GM18870 (cell line): ENCODE measurements around the gene VPS41.
A peak's percentile ranks its signal among the peaks of the same experiment; 100 is the strongest.
"Not testable (repeated sequence)": the region's sequence is repeated elsewhere in the genome, so short reads cannot be mapped to it uniquely, and the experiment has no call there.

ENCODE experiments used
- ATAC-seq: cut with Tn5 transposase; IDR thresholded peaks from one replicate; pipeline ENCODE4 v1.9.1; 2021; ENCODE audit warnings: moderate library complexity; ENCODE audit not compliant: unreplicated experiment

VPS41 gene

GRCh38 chr7:38908759-38909335, at the start of gene VPS41:
Gene VPS41, minus strand, starts transcription at chr7:38909191. Its CDS starts 17 bp downstream, at chr7:38909174.
- peak; percentile 98 for ATAC-seq

GRCh38 chr7:38955892-38956291, 46.9 kb upstream of the VPS41 start:
- ATAC-seq: no peak

DNA sequence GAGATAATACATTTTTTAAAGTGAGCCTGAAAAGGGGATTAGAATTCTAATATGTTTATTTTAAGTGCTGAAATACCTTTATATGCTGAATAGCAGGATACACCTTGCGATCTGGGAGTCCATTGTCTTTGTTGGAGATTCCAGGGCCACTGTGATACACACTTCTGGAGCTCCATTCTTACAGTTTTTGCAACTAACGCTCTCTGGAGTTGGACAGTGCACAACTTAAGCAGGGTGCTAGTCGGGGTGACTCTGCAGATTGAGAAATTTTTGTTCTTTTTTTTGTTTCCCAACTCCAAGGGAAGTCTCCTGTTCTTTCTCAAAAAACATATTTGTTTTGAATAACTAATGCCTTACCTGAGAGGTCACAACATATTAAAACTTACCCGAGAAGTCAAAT, 45.0 kb upstream of the VPS41 start:
- no peak for ATAC-seq

DNA sequence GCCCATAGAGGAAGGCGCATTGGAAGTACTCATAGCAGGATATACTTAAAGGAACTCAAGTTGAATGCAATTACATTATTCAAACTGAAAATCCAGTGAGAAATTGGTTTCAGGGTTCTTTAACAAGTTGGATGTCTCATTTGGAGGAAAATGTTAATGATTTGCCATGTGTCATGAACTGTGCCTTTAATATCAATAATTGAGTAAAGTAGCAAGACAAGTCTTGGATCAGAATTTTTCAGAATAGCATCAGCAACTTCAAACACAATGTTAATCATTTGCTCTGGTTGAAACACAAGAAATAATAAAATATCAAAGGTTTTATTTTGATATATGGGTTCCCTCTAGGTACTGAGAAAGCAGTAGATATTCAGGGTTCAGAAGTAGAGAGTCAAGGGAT, 44.2 kb upstream of the VPS41 start:
- ATAC-seq: no peak

DNA sequence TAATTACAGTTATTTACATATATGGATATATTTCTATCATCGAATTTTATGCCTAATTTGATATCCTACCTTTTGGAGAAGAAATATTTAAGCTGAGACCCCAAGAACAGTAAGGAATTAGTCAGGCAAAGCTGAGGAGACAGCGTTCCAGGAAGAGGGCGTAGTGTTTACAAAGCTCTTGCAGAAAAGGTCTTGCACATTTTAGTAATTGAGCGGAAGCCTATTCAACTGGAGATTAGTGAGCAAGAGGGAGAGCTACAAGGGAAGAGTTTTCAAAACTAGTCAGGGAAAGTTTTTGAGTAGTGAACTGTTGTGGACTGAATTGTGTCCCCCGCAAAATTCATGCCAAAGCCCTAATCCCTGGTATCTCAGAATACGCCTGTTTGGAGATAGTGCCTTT, 42.2 kb upstream of the VPS41 start:
- no peak for ATAC-seq

DNA sequence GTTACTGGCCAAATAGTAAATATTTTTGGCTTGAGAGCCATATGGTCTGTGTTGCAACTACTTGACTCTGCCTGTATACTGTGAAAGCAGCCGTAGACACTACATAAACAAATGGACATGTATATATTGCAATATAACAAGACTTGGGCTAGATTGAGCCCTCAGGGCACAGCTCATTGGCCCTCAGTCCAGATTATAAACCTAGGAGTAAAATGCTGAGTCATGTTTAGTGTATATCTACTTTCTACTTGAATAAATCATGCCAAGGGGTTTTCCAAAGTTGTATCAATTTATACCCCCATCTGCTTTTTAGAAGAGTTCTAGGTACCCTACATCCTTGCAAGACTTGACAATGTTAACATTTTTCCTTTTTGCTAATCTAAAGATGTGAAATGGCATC, 41.3 kb upstream of the VPS41 start:
- no peak for ATAC-seq

GRCh38 chr7:38947541-38947940, 38.5 kb upstream of the VPS41 start:
- not testable (repeated sequence) for ATAC-seq

DNA sequence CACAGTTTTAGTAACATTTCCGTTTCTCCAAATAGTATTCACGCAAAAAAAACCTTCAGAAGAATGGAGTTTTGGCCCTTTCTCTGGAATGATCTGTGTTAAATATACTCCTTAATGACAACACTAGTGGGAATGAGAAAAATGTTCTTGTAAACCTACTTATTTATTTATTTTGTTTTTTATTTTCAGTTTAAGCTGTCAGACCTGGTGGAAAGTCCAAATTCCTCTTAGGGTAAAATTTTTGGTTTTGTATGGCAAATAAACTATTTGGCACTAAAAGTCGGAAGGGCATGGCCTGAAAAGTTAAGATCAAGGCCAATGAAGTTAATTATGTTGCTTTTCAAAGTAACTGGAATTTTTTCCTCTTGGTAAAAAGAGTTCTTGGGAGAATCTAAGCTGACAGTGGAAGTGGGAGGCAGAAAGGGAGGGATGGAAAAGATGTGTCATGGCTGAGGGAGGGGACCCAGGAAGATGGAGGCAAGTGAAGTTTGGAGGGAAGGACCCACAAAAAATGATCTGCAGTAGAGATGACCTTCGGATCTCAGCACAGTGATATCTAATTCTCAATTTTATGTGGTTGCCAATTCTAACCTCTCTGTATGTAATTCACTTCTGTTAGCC, 33.5 kb upstream of the VPS41 start:
- ATAC-seq: no peak

GRCh38 chr7:38940774-38941173, 31.8 kb upstream of the VPS41 start:
- no peak for ATAC-seq

DNA sequence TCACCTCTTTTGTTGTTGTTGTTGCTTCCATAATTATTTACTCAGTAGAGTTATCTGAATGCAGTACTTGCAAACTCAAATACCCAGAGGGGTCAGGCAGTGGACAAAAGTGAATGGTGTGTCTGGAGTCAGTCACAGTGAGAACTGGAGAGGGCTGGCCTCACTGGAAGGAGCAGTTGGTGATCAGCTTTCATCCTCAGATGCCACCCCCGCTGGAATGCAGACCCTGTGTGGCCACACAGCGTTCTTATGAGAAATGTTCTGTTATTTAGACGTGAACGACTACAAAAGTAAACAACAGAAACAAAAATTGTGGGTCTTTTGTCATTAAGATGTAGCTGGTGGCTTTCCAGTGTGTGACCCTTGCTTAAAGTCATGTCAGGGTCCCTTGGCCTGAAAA, 29.6 kb upstream of the VPS41 start:
- ATAC-seq: no peak

- ATAC-seq: no peak
Observed at GRCh38 chr7:38938001-38938485, 29.1 kb upstream of the VPS41 start.

DNA sequence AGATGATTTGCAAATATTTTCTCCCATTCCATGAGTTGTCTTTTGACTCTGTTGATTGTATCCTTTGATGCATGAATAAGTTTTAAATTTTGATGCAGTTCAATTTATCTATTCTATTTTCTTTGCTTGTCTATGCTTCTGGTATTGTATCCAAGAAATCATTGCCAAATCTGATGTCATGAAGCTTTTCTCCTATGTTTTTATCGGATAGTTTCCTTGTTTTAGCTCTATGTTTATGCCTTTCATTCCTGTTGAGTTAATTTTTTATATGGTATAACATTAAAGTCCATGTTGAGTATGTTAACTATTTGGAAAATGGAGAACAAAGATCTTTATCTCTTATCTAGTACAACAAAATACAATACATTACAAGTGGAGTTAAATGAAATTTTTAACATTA, 27.6 kb upstream of the VPS41 start:
- no peak for ATAC-seq

DNA sequence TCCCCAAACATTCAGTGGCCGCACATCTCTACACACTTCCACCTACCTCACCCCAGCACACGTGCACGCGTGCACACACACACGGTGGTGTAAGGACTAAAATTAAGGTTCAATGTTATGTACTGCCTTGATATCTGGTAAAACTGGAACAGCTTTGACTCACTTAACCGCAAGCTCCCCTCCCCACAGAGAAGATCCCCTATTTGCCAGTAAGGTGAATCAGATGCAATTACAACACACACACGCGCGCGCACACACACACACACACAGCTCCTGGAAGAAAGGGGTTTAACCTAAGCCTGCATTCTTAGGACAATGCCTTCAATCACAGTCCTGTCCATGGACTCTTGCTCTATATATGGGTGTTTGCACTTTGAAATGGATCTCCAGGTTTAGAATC, 25.5 kb upstream of the VPS41 start:
- ATAC-seq: no peak

- ATAC-seq: no peak
Observed at GRCh38 chr7:38934051-38934450, 25.1 kb upstream of the VPS41 start.

GRCh38 chr7:38932509-38933168, 23.6 kb upstream of the VPS41 start:
- peak; percentile 83 for ATAC-seq

GRCh38 chr7:38929460-38930171, 20.6 kb upstream of the VPS41 start:
- ATAC-seq: no peak

DNA sequence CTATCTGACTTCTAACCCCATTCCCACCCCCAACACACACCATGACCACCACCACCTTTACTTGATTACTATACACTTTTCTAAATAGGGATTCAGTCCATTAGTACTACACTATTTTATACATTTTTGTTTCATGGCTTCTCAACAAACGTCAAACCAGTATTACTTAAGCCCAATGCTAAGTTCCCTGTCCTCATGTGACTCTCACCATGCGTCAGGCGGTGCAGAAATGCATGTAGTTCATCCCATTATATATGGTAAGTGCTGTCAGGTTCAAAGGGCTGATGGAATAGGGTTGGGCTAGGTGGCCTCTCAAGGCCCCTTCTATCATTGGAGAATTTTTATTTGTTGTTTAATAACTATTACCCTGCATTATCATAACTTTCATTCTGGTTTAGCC, 19.5 kb upstream of the VPS41 start:
- ATAC-seq: no peak

GRCh38 chr7:38927751-38928150, 18.8 kb upstream of the VPS41 start:
- no peak for ATAC-seq

GRCh38 chr7:38920731-38921130, 11.7 kb upstream of the VPS41 start:
- ATAC-seq: no peak

- ATAC-seq: no peak
Observed at GRCh38 chr7:38916396-38916795, 7.4 kb upstream of the VPS41 start.

DNA sequence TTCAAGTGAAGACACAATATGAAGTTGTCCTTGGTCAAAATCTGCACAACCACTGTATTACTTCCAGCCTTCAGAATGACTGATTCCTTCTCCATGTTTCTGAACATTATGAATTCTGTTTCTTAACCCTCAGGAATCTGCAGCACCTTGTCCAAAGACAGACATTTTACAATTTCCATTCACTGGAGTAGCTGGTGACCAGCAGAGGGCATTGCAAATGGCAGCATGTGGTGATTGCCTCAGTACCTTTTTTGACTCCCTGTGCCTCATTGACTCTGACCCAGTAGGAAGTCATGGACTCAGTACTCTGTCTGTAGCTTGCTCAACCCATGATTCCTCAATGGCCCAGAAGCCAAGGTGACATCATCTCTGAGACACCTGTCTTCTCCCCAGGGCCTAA, 879 bp upstream of the VPS41 start:
- no peak for ATAC-seq

DNA sequence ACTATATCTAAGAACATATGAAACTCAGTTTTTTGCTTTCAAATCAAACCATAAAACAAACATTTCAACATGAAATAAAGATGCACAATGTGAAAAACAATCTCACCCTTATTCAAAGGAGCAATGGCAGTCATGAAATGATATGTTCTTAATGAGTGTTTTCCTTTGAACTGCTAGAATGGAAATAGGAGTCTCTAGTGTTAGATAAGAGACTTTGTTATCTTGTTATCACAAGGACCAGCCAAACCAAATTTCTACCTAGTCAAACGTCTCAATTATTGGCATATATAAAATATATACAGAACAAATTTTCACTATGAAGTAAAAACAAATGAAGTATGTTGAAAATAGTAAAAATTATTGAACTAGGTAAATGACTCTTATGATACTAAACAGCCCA, 1.2 kb downstream of the VPS41 start:
- ATAC-seq: no peak
